ENCODE results near the gene ABCC12. TPM values are rescaled to one million over a fixed set of nuclear protein-coding genes. Genes with fewer than 3 reads are reported as not detected.
A peak's percentile ranks its signal among the peaks of the same experiment; 100 is the strongest.
"Not testable (repeated sequence)": the region's sequence is repeated elsewhere in the genome, so short reads cannot be mapped to it uniquely, and the experiment has no call there.

The ABCC12 gene
- 0.13 TPM for polyA plus RNA-seq (ENCODE audit: insufficient read length)
- long read RNA-seq, donor 1, result 0 reads
- long read RNA-seq, donor 2, result 0 reads
- long read RNA-seq, donor 3, result 0 reads
- long read RNA-seq, donor 4, result 0 reads
- long read RNA-seq, donor 5, result 0 reads
- long read RNA-seq, donor 6, result 0 reads
- long read RNA-seq, donor 7, result 0 reads
- long read RNA-seq, donor 8, result 0 reads

- DNase-seq, result no peak
These were observed at the start of gene ABCC12 for GRCh38 chr16:48155926-48156789. Gene ABCC12 (minus strand): TSS chr16:48155993. CDS start chr16:48146424, 9,569 bp downstream.

GRCh38 chr16:48204825-48205151, 49.0 kb upstream of the ABCC12 start:
- no peak for DNase-seq

DNA sequence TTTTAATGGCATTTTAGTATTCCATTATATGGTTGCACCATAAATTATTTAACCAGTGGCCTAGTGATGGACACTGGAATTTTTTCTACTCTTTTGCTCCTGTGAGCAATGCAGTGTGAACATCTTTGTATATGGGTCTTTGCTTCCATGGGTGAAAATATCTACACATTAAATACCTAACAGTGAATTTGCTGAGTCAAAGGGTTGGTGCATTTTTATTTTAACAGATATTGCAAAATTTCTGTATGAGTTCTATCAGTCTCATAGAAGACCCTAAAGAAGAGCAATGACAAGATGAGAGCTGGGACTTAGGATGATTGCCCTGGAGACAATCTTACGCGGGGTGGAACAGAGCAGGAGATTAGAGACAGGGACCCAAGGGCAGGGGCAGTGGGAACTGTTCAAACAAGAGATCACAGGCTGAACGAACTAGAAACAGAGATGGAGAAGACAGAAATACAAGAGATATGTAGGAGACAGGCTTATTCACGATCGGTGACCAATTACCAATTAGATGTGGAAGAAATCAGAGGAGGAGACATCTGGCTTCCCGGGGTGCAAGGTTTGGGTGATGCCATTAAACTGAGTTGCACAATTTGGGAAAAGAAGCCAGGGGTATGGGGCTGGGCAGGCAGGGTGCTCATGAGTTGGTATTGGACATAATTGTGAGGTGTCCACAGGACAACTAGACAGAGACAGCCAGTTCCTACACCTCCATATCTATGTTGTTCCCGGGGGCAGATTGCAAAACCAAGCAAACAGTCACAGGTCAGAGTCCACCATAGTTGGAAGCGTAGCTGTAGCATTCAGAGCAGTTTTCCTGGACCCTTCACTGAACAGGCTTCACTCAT, 48.4 kb upstream of the ABCC12 start:
- DNase-seq, result no peak

DNA sequence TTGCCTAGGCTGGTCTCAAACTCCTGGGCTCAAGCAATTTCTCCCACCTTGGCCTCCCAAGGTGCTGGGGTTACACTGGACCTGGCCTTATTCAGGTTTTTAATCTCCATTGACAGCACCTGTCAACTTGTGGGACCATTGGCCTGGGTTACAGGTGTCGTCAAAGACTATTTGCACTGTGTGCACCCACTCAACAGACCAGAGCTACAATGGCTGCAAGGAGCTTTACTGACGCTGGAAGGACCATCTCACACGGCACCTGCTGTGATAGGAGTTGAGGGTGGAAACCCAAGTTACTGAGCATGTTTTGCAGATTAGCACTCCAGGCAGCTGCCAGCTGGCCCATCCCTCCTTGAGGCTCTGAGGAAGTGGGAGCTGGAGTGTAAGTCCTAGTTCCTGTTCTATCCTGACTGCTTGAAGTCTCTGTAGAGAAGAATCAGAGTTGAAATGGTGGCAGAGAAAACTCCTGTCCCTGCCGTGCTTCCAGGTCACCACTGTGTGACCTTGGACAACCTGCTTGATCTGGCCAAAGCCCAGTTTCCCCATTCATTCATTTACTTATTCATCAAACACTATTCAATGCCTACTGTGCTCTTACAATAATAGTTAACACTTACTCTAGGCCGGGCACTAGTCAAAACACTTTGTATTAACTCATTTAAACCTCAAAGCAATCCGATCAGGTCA, 45.9 kb upstream of the ABCC12 start:
- DNase-seq, result no peak

DNA sequence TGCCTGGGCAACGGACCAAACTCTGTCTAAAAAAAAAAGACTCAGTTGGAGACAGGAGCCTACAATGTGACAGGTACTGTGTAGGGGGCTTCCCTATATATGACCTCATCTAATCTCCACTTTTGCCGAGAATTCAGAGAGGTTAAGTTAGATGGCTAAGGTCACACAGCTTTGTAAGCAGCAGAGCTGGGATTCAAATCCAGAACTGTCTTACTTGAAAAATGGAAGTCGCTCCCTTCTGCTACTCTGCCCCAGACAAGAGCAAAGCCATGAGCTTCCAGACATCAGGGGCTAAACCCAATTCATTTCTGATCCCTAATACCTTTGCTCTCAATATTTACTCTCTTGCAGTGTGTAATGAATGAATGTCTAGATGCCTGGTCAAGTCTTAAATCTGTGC, 41.5 kb upstream of the ABCC12 start:
- DNase-seq, result no peak

DNA sequence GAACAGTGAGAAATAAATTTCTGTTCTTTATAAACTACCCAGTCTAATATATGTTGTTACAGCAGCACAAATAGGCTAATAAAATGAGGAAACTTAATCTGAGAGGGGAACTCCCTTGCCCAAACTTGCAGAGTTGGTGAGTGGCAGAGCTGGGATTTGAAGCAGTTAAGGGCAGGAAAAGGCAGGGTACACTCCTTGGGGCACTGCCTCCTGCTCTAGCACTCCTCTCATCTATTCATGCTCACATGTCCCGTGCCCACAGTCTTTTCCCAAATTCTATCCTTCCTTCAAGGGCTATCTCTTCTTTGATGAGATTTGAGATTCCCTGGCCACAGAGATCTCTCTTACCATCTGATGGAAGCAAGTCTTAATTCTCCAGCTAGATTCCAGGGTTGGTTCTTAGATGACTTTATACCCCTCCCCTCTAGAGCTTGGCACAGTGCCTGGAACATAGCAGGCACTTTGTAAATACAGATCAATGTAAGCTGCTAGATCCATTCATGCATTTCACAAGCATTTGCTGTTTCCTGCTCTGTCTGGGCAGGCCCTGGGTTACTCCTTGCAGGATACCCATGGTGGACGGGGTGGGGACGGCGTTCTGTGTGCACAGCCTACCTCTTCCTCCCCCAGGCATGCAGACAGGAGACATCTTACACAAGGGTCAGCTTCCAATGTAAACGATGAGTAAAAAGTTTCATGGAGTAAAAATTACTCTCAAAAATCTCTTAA, 39.2 kb upstream of the ABCC12 start:
- peak; percentile 3 for DNase-seq

DNA sequence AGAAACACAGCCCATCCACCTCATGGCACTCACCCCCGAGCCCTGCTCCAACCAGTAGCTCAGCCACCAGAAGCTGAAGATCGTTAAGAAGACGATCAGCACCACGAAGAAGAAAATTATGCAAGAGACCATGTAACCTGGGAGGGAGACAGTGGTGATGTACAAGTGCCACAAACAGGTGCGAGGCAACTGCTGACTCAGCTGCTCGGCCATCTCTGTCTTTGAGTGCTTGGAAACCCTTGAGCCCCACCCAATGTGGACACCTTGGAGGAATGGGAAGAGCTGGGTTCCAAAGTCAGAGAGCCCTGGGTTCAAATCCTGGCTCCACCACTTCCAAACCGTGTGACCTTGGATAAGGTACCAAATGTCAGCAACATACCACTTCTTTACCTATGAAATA, 38.1 kb upstream of the ABCC12 start:
- no peak for DNase-seq

GRCh38 chr16:48188449-48189102, 32.8 kb upstream of the ABCC12 start:
- DNase-seq, result no peak

DNA sequence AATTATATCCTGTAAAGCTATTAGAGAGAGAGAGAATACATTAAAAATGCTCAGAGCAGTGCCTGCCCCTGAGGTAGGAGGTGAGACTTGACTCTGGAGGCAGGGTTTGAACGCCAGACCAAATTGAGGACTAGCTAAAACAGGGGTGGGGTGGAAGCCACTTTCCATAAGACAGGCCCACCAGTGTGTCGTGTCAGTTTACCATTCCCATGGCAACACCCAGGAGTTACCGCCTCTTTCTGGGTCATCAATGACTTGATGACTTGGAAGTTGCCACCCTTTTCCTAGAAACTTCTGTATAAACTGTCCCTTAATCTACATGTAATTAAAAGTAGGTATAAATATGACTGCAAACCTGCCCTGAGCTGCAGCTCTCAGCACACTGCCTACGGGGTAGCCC, 32.0 kb upstream of the ABCC12 start:
- DNase-seq, result no peak

- DNase-seq, result no peak
These were observed 28.9 kb upstream of the ABCC12 start for GRCh38 chr16:48184681-48185080.

DNA sequence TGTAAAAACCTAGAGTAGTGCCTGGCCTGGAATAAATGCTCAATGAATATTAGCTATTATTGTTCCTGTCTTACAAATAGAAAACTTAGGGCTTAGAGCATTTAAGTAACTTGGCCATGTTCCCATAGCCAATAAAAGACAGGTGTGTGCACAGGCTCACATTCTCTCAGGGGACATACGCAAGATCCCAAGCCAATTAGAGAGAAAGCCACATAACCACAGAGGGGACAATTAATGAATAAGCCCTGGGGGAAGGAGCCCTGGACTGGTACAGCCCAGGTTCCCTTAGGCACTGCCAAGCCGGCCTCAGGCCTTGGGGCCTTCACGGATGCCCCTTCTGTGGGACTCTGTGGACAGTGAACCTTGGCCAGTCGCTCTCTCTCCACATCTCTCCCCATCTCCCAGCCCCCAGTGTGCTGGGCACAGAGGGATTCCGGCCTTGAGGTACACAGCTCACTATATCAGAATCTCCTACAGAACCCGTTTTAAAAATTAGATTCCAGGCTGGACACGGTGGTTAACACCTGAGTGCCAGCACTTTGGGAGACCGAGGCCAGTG, 27.3 kb upstream of the ABCC12 start:
- no peak for DNase-seq

- not testable (repeated sequence) for DNase-seq
These were observed 26.1 kb upstream of the ABCC12 start for GRCh38 chr16:48181746-48182520.

DNA sequence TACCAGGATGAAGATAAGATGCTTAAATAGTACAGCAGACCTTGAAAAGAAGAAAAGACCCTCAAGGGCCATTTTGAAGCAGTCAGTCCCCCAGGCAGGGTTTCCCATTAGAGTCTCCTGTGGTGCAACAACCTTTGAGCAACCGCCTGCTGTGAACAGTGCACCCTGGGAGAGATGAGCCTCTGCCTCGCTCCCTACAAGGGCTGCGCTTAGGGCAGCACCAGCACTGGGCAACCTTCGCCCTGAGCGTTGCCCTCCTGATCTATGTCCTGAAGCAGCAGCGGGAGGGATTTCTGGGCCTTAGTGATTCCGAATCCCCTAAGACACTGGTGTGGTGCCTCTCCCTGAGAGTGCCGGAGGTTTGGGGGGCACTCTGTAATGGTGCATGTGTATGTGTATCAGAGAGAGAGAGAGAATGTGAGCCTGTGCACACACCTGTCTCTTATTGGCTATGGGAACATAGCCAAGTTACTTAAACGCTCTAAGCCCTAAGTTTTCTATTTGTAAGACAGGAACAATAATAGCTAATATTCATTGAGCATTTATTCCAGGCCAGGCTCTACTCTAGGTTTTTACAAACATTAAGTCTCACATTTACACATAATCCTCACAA, 25.2 kb upstream of the ABCC12 start:
- DNase-seq, result no peak

DNA sequence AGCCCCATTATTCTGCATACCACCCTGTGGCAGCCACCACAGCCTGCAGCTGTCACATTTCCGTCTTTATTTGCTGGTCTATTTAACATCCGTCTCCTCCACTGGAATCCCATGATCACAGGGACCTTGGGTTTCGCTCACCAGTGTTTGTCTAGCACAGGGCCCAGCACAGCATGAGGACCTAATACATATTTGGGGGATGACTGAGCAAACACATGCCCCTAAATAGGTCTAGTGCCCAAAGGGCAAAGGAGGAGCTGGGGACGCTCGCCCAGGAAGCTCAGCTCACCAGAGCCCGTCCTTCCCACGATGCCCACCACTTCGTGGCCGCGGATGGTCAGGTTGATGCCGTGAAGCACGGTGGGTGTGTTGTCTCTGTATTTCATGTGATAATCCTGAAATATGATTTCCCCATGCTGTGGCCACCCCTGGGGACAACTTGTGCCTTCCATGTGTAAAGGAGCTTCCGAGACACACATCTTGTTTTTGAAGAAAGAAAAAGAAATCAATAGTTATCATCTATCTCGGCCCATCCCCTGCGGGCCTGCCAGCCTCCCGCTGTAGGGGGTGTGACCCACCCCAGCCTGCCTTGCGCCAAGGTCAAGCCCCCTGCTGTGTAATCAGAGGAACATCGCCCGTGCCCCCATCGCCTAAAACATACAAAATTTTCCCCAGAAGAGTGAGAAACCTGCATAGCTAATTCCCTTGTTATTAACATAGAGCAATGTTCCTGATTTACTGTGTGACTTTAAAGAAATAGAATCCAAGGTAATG, 21.0 kb upstream of the ABCC12 start:
- no peak for DNase-seq

DNA sequence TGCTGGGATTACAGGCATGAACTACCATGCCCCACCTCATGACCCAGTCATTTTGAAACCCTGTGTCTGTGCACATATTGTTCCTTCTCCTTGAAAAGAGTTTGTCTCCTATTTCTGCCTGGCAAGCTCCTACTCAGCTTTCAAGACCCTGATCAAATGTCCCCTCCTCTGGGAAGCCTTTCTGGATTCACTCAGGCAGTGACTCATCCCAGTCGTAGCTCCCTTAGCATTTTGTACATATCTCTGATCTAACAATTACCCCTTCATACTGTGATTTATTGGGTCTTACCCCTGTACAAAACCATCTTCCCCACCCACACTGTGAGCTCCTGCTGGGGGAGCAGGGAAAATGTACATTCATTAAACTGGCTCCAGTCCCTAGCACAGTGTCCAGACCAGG, 18.1 kb upstream of the ABCC12 start:
- DNase-seq, result no peak

DNA sequence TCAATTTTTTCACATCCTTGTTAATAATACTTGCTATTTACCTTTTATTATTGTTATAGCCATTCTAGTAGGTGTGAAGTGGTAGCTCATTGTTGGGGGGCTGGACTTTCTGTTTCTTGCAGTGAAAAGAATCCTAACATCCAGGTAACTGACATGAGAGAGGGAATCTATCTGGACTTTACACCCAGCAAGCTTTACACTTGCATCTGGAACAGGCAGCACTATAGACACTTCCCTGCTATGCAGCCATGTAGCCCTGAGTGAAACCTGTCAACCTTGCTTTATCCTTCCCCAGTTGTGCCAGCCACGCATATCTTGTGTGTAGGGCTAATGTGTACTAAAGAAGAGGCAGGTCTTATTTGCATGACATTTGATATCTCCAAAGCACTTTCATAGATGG, 16.9 kb upstream of the ABCC12 start:
- no peak for DNase-seq

DNA sequence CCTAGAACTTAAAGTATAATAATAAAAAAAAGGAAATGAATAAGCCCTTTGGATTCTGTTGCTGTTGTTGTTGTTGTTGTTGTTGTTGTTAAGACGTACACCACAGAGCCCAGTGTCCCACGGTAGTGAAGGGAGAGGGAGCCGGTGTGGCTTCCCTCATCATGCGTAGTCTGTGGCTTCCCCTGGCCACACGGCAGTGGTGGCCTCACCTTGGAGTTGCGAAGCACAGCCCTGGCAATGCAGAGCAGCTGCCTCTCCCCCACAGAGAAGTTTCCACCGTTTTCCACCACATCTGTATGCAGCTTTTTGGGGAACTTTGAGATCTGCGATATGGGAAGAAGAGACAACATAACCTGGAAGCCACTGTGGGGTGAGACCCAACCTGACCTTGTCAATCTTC, 14.1 kb upstream of the ABCC12 start:
- no peak for DNase-seq

DNA sequence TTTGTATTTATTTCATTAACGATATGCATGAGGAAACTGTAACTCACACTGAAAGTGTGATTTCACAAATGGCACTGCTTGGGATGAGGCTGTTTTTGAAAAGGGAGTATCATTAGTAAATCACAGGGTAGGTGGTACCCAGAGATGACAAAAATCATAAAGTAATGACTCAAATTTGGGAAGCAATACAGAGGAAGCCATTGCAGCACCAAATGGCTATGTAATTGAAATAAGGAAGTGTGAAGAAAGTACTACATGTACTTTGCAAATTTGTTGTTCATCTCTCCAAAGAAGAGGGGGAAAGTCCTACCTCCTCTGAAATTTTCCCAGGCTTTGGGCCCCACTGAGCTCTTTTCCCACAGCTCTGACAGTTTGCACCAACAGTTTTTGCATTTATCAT, 12.3 kb upstream of the ABCC12 start:
- DNase-seq, result no peak

GRCh38 chr16:48166617-48167016, 10.8 kb upstream of the ABCC12 start:
- DNase-seq, result not testable (repeated sequence)
